K562 (cell line): ENCODE data around the gene DNASE2B.

Experiments
- SMAD2 ChIP-seq: fragments of 150-350 bp; IDR thresholded peaks from 2 replicates; pipeline ENCODE4 v1.6.1; 2014; ENCODE audit warnings: low read depth, mild to moderate bottlenecking, low read length
- SRF ChIP-seq, 2 experiments: fragments of 250-450, 450-650 bp in 1 of 2; sonication (Bioruptor Pico) in 1 of 2; sonication (generic) in 1 of 2; formaldehyde crosslinking; IDR thresholded peaks; 2 replicates each; pipeline versions ENCODE4 v1.5.0 to v1.5.1; 2020 to 2022; ENCODE audit warnings: mild to moderate bottlenecking in 1 of 2, missing genetic modification reagents in 1 of 2

DNA sequence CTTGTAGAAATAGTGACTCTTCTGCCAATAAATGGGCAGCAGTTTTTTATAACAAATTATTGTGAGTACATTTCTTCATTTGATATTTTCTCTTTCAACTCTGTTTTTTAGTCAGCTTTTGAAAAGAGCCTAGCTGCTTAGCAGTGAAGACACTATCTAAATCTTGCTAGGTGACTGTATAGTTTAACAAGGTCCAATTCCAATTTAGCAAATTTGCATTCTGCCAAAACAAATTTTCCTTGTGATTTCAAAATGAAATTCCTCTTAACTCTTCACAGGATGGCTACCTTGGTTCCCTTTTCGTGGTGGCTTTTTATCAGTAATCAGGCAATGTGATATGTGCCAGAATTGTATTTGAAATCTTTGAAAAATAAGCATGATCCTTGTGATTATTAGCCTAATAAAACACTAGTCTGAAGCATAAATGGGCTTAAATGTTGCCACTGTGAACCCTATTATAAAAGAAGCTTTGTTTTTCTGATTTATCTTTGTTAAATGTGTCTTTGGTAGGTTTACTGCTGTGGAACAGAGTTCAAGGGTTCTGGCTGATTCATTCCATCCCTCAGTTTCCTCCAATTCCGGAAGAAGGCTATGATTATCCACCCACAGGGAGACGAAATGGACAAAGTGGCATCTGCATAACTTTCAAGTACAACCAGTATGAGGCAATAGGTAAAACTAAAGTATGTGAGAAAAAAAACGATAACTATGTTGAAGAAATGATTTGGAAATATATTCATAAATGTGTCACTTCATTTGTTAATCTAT is 12.2 kb downstream of the DNASE2B start:
- TF ChIP-seq SMAD2 = no peak
- TF ChIP-seq SRF (CRISPR knock-in tag; IDR thresholded peaks at IDR 0.05) = no peak
